SK-N-SH (cell line): Measurements from ENCODE around the gene DNAH14. TPM values are rescaled to one million over a fixed set of nuclear protein-coding genes. Genes with fewer than 3 reads are reported as not detected.
"Not testable (repeated sequence)": the region's sequence is repeated elsewhere in the genome, so short reads cannot be mapped to it uniquely, and the experiment has no call there.

ENCODE experiments used
- CTCF ChIA-PET: fragments of 300-600, 350-600 bp; formaldehyde crosslinking; extraction: SDS; loops from one replicate; lab custom pipeline; 2021; lab: Yijun Ruan, JAX
- POLR2A ChIA-PET: fragments of 350-600 bp; sonication (Branson Sonifier 250); formaldehyde crosslinking; extraction: SDS; loops from one replicate; lab custom pipeline; 2020; ENCODE audit warnings: antibody characterized with exemption, inconsistent platforms; lab: Yijun Ruan, JAX
- DNase-seq: peaks from one replicate; pipeline ENCODE4 v3.0.0; 2012
- H2AFZ ChIP-seq: fragments of 200-600 bp; sonication (generic); 2 replicates; pipeline ENCODE4 v1.8.1; 2016; ENCODE audit warnings: antibody characterized with exemption, mild to moderate bottlenecking, low read depth
- H3F3A ChIP-seq: fragments of 200-600 bp; sonication (generic); replicated peaks from 2 replicates; pipeline ENCODE3; 2016; ENCODE audit warnings: antibody characterized with exemption, mild to moderate bottlenecking; ENCODE audit not compliant: insufficient read depth
- H3K27ac ChIP-seq, 2 experiments: fragments of 200-500 bp in 1 of 2; fragments of 200-600 bp in 1 of 2; sonication (Bioruptor generic) in 1 of 2; sonication (generic), shearing (Covaris generic) in 1 of 2; 2 replicates each; pipeline versions ENCODE4 v1.5.1 to v1.6.1; 2014 to 2016; ENCODE audit warnings: low read depth in 2 of 2, inconsistent platforms in 1 of 2, low read length in 1 of 2, mild to moderate bottlenecking in 1 of 2, mixed read lengths in 1 of 2
- H3K27me3 ChIP-seq: fragments of 200-600 bp; sonication (generic), shearing (Covaris generic); 2 replicates; pipeline ENCODE4 v1.6.1; 2016; ENCODE audit warnings: mixed run types; ENCODE audit not compliant: insufficient read depth
- H3K36me3 ChIP-seq, 2 experiments: fragments of 200-500 bp in 1 of 2; fragments of 200-600 bp in 1 of 2; sonication (Bioruptor generic) in 1 of 2; sonication (generic) in 1 of 2; replicated peaks in 1 of 2; 2 replicates each; pipeline versions ENCODE3 to v1.5.1; 2014 to 2016; ENCODE audit warnings: low read length in 1 of 2, mild to moderate bottlenecking in 1 of 2; ENCODE audit not compliant: insufficient read depth in 2 of 2, control insufficient read depth in 1 of 2
- H3K4me1 ChIP-seq, 2 experiments: fragments of 200-500 bp in 1 of 2; fragments of 200-600 bp in 1 of 2; sonication (Bioruptor generic) in 1 of 2; sonication (generic), shearing (Covaris generic) in 1 of 2; 2 replicates each; pipeline versions ENCODE4 v1.5.1 to v1.6.1; 2014 to 2016; ENCODE audit warnings: low read depth in 1 of 2, low read length in 1 of 2, mixed run types in 1 of 2; ENCODE audit not compliant: insufficient read depth in 2 of 2, control insufficient read depth in 1 of 2
- H3K4me2 ChIP-seq: fragments of 200-600 bp; sonication (generic), shearing (Covaris generic); 2 replicates; pipeline ENCODE4 v1.6.1; 2017; ENCODE audit warnings: mixed run types
- H3K4me3 ChIP-seq, 2 experiments: fragments of 200-500 bp in 1 of 2; fragments of 200-600 bp in 1 of 2; sonication (Bioruptor generic) in 1 of 2; sonication (generic), shearing (Covaris generic) in 1 of 2; 2 replicates each; pipeline versions ENCODE4 v1.5.1 to v1.8.1; 2014 to 2016; ENCODE audit warnings: low read depth in 2 of 2, inconsistent platforms in 1 of 2, low read length in 1 of 2, mild to moderate bottlenecking in 1 of 2, mixed read lengths in 1 of 2, moderate library complexity in 1 of 2
- H3K79me2 ChIP-seq: fragments of 200-600 bp; sonication (generic); 2 replicates; pipeline ENCODE4 v1.8.1; 2017; ENCODE audit warnings: mild to moderate bottlenecking; ENCODE audit not compliant: insufficient read depth
- H3K9ac ChIP-seq: fragments of 200-600 bp; sonication (generic); 2 replicates; pipeline ENCODE4 v1.6.1; 2017; ENCODE audit warnings: mixed run types
- H3K9me2 ChIP-seq: fragments of 200-600 bp; sonication (generic); 2 replicates; pipeline ENCODE4 v1.6.1; 2017; ENCODE audit warnings: mixed run types
- H3K9me3 ChIP-seq: fragments of 200-600 bp; sonication (generic); 2 replicates; pipeline ENCODE4 v1.6.1; 2017; ENCODE audit warnings: mixed run types, mild to moderate bottlenecking, moderate library complexity
- H4K20me1 ChIP-seq: fragments of 200-600 bp; sonication (generic); 2 replicates; pipeline ENCODE4 v1.6.1; 2017; ENCODE audit warnings: mild to moderate bottlenecking, mixed run types; ENCODE audit not compliant: insufficient read depth
- RFX5 ChIP-seq: IDR thresholded peaks from 2 replicates; pipeline ENCODE4 v1.6.1; 2012; ENCODE audit warnings: mild to moderate bottlenecking, improper control_type of control experiment, low read length
- USF2 ChIP-seq: fragments of 150-350 bp; IDR thresholded peaks from 2 replicates; pipeline ENCODE4 v1.6.1; 2017; ENCODE audit warnings: antibody characterized with exemption, low read length, low read depth, borderline replicate concordance
- WGBS: methylation state at CpG from one replicate; pipeline ENCODE4 v1.1.6; 2017; ENCODE audit warnings: low lambda C conversion rate; 5-methylcytosine and 5-hydroxymethylcytosine counted together
- polyA plus RNA-seq, 3 experiments: library from polyadenylated mRNA; depleted of rRNA; stranded (reverse); fragments of >200 nt; gene quantifications; 2 replicates each; pipeline ENCODE4 v1.2.3, GENCODE V29; 2012

The DNAH14 gene
- polyA plus RNA-seq, 1 of the 3 experiments (the other 2 are of a cell fraction): 8.0 TPM

- TF ChIP-seq USF2 (no peak), RFX5 (no peak)
Measured at GRCh38 chr1:224939844-224940425, 10.5 kb downstream of the DNAH14 start (continued).

- WGBS: 96% methylated on average over 3 of the region's 3 CpGs
- H3F3A ChIP-seq, H3K9ac ChIP-seq, H3K27ac ChIP-seq, H4K20me1 ChIP-seq, H3K4me2 ChIP-seq, POLR2A ChIA-PET, DNase-seq, H3K9me2 ChIP-seq, H3K27me3 ChIP-seq, H3K4me3 ChIP-seq, H3K36me3 ChIP-seq, H2AFZ ChIP-seq, H3K4me1 ChIP-seq: not testable (repeated sequence)
- Histone ChIP-seq H3K79me2 (peaks cover 11% of the 10 kb centered on the region; the same call in 1 of the 2 replicates), H3K9me3 (peaks cover 11% of the 10 kb centered on the region; the same call in 1 of the 2 replicates)
- CTCF ChIA-PET: interaction anchor here (1.3 kb wide), 1 partner anchor 18 kb away, joined by 7 read pairs; no protein-coding TSS in a partner anchor
Measured at GRCh38 chr1:224940735-224941134, 11.3 kb downstream of the DNAH14 start.

GRCh38 chr1:224945651-224946348 lies 16.3 kb downstream of the DNAH14 start:
- H3K9ac ChIP-seq, H3K27ac ChIP-seq, H3K4me2 ChIP-seq, H4K20me1 ChIP-seq, H3K27me3 ChIP-seq, H3K4me3 ChIP-seq, H3K4me1 ChIP-seq, POLR2A ChIA-PET, H3K9me2 ChIP-seq, DNase-seq, H3K36me3 ChIP-seq, CTCF ChIA-PET, H3K9me3 ChIP-seq, H2AFZ ChIP-seq, H3F3A ChIP-seq: not testable (repeated sequence)
- WGBS: 84% methylated on average over 8 of the region's 10 CpGs
- peaks cover 17% of the 10 kb centered on the region for H3K79me2 ChIP-seq

GRCh38 chr1:224946349-224946691 lies 16.8 kb downstream of the DNAH14 start:
- H3K9me2 ChIP-seq, H3K27ac ChIP-seq, H3K9me3 ChIP-seq, H2AFZ ChIP-seq, DNase-seq, H3K4me2 ChIP-seq, H3K36me3 ChIP-seq, H3K4me3 ChIP-seq, H3F3A ChIP-seq, H3K4me1 ChIP-seq, H4K20me1 ChIP-seq, POLR2A ChIA-PET, CTCF ChIA-PET, H3K9ac ChIP-seq, H3K27me3 ChIP-seq: not testable (repeated sequence)
- WGBS: 88% methylated on average over 5 of the region's 6 CpGs
- H3K79me2 ChIP-seq: peaks cover 19% of the 10 kb centered on the region
